Activated CD8-positive, alpha-beta memory T cell treated with anti-CD3 and anti-CD28 coated beads, Interleukin-2, amount 50 U/mL, for 1 hour (primary cell): ENCODE results near the gene CD9.

Experiments used
- DNase-seq: peaks from one replicate; pipeline ENCODE4 v3.0.0-alpha.2; 2020; ENCODE audit errors: extremely low read depth

CD9 gene

DNA sequence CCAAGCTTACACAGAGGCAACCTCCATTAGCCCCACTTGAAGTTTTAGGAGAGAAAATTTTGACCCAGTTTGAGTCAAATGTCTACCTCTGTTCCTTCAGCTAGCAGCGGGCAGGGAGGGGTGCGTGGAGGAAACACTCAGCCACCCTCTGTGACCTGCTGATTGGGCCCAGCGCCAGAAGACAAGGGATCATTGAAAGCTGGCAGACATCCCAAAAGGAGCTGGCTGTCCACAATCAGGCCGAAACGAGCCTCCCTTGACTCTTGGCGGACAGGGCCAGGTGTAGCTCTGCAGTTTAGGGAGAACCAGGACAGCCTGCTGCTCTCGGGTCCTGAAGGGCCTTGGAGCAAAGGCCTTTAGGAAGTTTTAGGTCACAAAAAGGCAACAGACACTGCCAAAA lies 41.3 kb downstream of the CD9 start:
- no peak for DNase-seq

GRCh38 chr12:6249580-6249979 lies 49.4 kb downstream of the CD9 start:
- DNase-seq: no peak

GRCh38 chr12:6250343-6250742 lies 50.1 kb downstream of the CD9 start:
- no peak for DNase-seq

- no peak for DNase-seq
Measured at GRCh38 chr12:6253278-6253677, 53.1 kb downstream of the CD9 start.

GRCh38 chr12:6254491-6254890 lies 54.3 kb downstream of the CD9 start:
- DNase-seq: no peak

GRCh38 chr12:6257007-6257406 lies 56.8 kb downstream of the CD9 start:
- DNase-seq: no peak

- no peak for DNase-seq
Measured at GRCh38 chr12:6262211-6262610, 62.0 kb downstream of the CD9 start.

GRCh38 chr12:6262623-6263022 lies 62.4 kb downstream of the CD9 start:
- no peak for DNase-seq

DNA sequence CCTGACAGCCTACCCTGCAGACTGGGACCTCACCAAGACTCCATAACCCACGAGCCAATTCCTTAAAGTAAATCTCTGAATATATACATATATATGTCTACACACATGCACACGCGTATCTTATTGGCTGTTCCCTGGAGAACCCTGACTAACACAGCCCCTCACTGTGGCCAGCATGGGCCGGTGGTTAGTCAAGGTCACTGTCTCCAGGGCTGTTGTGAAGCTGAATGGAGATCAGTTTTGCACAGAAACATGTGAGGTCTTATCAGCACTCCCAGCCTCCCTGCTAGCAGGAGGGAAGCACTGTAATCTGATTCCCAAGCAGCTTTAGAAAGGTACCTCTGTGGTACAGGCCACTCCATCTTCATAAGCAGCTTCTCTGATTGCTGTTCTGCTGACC lies 63.7 kb downstream of the CD9 start:
- no peak for DNase-seq

DNA sequence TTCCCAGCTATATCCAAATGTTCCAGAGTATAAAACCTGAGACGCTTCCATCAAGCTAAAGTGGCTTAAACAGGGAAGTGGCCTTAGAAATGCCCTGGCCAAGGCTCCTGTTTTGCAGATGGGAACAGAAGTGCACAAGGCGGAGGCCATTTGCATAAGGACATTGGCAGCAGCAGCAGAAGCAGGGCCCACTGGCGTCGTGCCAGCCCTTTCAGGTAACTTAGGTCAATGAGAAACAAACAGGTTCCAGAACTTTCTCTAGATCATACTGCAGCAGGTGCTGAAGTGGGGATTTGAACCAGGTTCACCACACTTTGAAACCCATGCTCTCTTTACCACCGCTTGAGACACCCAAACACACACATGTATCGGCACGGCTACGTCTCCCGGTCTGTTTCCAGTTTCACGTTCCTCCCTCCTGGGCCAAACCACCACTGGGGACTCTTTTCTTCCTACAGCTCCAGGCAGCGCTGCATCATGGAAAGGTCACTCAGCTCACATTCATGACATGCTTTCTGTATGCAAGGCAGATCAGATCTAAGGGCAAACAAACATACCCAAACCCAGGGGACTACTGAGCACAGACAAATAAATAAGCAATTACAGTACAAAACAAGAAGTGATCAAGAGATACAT lies 64.3 kb downstream of the CD9 start:
- DNase-seq: no peak

DNA sequence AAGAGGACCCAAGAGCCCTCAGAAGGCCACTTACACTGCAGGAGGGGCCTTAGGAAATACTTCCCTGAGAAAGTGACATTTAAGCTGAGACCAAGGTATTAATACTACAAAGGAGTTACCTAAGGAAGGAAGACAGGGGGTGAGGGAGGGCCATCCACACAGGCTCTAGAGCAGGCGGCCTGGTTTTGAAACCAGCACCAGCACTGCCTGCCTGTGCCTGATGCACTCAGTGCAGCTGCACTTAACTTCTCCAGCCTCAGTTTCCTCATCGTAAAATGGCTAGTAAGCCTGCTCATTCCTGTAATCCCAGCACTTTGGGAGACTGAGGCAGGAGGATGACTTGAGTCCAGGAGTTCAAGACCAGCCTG lies 64.8 kb downstream of the CD9 start:
- DNase-seq: no peak

GRCh38 chr12:6266541-6266966 lies 66.4 kb downstream of the CD9 start:
- DNase-seq: no peak

DNA sequence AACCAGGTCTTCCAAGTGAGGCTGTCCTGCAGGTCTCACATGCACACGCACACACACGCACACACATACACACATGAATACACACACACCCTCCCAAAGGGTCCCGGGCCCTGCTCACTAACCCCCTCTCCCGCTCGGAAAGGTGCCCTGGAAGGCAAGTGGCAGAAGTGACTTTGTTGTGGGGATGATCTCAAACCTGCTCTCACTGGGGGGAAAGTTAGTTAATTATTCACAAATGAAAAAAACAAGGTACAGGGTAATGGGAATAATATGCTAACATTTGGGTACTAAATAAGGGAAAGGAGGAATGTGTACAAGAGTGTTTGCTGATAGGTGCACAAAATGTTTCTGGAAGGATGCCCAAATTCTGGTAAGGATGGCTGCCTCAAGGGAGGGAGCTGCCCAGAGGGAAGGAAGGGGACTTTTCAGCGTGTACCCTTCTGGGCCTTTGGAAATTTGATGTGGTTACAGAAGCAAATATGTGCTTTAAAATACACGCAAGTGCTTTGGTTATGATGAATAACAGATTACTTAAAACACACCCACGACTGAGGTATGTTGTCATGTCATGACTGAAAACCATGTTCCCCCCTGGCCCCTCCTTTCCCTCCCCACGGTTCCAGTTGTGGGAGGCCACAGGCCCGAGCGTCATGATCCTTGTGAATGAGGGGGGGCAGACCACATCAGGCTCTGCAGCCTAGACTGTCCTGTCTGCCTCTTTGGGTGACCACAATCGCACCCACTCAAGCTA lies 66.9 kb downstream of the CD9 start:
- DNase-seq: no peak

- no peak for DNase-seq
Measured at GRCh38 chr12:6268484-6269157, 68.4 kb downstream of the CD9 start.

- no peak for DNase-seq
Measured at GRCh38 chr12:6269986-6270385, 69.8 kb downstream of the CD9 start.

DNA sequence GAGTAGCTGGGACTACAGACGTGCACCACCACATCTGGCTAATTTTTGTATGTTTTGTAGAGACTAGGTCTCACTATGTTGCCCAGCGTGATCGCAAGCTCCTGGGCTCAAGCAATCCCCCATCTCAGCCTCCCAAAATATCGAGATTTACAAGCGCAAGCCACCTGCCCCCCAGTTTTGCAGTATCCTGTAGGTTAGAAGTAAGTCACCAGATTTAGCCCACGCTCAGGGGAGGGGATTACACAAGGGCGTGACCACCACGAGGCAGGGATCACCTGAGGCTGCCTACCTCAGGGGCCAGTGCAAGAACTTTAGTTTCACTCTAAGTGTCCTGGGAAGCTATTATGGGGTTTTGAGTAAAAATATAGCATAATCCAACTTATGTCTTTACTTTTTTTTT lies 71.1 kb downstream of the CD9 start:
- no peak for DNase-seq

DNA sequence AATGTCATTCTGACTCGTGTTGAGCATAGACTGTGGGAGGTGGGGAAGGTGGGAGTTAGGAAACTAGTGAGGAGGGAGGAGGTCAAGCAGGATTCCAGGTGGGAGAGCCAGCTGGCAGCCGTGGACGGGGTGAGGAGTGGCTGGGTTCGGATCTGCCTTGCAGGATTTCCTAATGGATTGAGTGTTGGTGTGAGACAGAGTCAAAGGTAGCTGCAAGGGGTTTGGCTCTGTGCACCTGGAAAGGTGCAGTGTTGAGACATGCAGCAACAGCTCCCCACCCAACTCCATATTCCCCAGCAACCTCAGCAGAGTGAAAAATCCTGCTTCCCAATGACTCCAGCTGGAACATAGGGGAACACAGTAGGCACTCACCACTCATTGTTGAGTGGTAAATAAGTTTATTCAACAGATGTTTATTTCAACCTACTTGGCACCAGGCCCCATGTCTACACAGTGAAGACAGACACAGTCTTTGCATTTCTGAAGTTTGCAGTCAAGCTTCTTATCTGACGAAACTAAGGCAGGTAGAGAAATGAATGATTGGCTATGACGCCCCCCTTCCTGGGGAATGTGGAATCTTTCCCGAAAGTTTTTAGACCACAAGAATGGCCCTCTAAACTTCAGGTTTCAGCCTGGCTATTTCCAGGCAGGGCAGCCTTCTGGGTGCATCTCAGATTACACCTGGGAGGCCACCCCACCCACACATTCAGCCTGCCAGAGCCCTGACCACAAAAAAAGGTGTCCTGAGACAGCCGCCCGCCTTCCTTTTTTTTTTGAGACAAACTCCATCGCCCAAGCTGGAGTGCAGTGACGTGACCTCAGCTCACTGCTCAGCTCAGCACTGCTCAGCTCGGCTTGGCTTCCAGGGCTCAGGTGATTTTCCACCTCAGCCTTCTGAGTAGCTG lies 72.4 kb downstream of the CD9 start:
- no peak for DNase-seq

- no peak for DNase-seq
Measured at GRCh38 chr12:6273205-6273540, 73.0 kb downstream of the CD9 start.

GRCh38 chr12:6273541-6274230 lies 73.5 kb downstream of the CD9 start:
- DNase-seq: no peak

- DNase-seq: no peak
Measured at GRCh38 chr12:6274231-6275221, 74.3 kb downstream of the CD9 start.
